Nephron progenitor cell (in vitro differentiated cells): ENCODE results near the gene MIA.
"Not testable (repeated sequence)": the region's sequence is repeated elsewhere in the genome, so short reads cannot be mapped to it uniquely, and the experiment has no call there.

ENCODE experiments used
- DNase-seq: peaks from one replicate; pipeline ENCODE4 v3.0.0; 2021
- H3K27ac Mint-ChIP-seq: 2 replicates; pipeline ENCODE4 v1.8.0; 2021; ENCODE audit warnings: mild to moderate bottlenecking, moderate library complexity, mixed read lengths
- H3K27me3 Mint-ChIP-seq: 2 replicates; pipeline ENCODE4 v1.8.0; 2021; ENCODE audit warnings: mild to moderate bottlenecking, low read depth, mixed read lengths; ENCODE audit not compliant: poor library complexity
- H3K36me3 Mint-ChIP-seq: 2 replicates; pipeline ENCODE4 v1.8.0; 2021; ENCODE audit warnings: low read depth, mixed read lengths
- H3K4me1 Mint-ChIP-seq: 2 replicates; pipeline ENCODE4 v1.8.0; 2021; ENCODE audit warnings: mixed read lengths
- H3K4me3 Mint-ChIP-seq: 2 replicates; pipeline ENCODE4 v1.8.0; 2021; ENCODE audit warnings: mild to moderate bottlenecking, moderate library complexity, mixed read lengths
- H3K9me3 Mint-ChIP-seq: 2 replicates; pipeline ENCODE4 v1.8.0; 2021; ENCODE audit warnings: mild to moderate bottlenecking, moderate library complexity, mixed read lengths
- TF ChIP-seq, protein P1 (sequence below): fragments of 200-600 bp; sonication (generic); IDR thresholded peaks from 2 replicates; pipeline ENCODE4 v1.5.0; 2021; ENCODE audit warnings: antibody characterized with exemption

Gene MIA

DNA sequence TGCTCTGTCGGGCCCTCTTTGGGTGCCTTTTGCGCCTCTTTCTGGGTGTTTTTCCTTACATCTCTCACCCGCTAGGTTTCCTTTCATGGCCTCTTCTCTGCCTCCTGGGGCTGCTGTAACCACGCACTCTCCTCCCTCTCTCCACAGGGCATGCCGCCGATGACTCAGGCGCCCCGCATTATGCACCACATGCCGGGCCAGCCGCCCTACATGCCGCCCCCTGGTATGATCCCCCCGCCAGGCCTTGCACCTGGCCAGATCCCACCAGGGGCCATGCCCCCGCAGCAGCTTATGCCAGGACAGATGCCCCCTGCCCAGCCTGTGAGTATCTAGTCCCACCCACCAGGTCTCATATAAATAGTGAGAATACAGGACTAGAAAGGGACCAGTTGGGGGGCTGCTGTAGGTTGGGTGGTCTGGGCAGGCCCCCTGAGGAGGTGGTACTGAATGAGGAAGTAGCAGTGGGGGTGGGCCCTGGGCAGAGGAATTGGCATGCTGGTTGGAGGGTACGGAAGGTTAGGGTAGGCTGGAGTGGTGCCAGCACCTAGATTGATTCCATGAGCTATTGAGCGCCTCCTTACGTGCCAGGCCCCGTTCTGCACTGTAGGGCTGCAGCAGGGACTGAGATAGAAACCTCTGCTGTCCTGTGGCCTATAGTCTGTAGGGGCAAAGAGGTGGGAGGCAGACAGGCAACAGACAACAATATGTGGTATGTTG is 12.4 kb upstream of the MIA start:
- H3K4me1 Mint-ChIP-seq: no peaks in the 10 kb centered on the region
- H3K27ac Mint-ChIP-seq: peak overlapping the region; percentile 80
- peaks cover 73% of the 10 kb centered on the region for H3K36me3 Mint-ChIP-seq
- DNase-seq: no peak
- H3K9me3 Mint-ChIP-seq: no peaks in the 10 kb centered on the region
- TF ChIP-seq, protein P1, sequence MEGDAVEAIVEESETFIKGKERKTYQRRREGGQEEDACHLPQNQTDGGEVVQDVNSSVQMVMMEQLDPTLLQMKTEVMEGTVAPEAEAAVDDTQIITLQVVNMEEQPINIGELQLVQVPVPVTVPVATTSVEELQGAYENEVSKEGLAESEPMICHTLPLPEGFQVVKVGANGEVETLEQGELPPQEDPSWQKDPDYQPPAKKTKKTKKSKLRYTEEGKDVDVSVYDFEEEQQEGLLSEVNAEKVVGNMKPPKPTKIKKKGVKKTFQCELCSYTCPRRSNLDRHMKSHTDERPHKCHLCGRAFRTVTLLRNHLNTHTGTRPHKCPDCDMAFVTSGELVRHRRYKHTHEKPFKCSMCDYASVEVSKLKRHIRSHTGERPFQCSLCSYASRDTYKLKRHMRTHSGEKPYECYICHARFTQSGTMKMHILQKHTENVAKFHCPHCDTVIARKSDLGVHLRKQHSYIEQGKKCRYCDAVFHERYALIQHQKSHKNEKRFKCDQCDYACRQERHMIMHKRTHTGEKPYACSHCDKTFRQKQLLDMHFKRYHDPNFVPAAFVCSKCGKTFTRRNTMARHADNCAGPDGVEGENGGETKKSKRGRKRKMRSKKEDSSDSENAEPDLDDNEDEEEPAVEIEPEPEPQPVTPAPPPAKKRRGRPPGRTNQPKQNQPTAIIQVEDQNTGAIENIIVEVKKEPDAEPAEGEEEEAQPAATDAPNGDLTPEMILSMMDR: no peak
- H3K27me3 Mint-ChIP-seq: no peaks in the 10 kb centered on the region
- no peak overlapping the region for H3K4me3 Mint-ChIP-seq

DNA sequence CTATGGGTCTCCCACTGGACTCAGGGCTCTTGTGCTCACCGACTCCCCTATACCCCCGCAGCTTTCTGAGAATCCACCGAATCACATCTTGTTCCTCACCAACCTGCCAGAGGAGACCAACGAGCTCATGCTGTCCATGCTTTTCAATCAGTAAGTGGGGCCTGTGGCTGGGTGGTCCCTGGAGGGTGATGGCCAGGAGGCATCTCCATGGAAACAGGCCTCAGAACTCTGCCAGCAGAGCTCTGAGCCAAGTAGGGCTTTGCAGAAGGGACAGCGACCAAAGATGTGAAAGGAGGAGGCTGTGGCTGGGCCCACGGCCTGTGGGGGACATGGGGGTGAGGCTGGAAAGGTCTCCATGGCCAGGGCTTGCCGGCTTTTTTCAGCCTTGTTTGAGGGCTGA is 11.8 kb upstream of the MIA start:
- TF ChIP-seq, protein P1: no peak
- DNase-seq: no peak
- Mint-ChIP-seq H3K4me1 (no peaks in the 10 kb centered on the region), H3K4me3 (no peak overlapping the region), H3K27ac (no peak overlapping the region), H3K9me3 (no peaks in the 10 kb centered on the region), H3K27me3 (no peaks in the 10 kb centered on the region), H3K36me3 (peaks cover 68% of the 10 kb centered on the region)

DNA sequence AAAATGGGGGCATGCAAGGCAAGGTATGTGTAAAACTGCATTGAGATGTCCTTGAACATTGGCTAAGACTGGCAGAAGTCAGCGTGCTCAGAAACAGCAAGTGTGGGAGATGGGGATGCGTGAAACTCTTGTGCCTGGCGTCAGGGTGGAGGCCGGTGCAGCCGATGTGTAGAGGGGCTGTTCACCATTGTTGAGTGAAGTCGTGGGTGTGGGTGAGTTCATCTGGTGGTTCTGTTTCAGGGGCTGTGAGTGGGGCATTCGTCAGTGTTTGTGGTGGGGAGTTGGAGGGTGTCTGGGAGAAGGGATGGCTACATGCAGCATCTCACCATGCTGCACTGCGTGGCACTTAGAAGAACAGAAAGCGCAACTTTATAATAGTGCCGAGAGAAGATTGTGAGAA is 11.4 kb upstream of the MIA start:
- H3K36me3 Mint-ChIP-seq: peaks cover 71% of the 10 kb centered on the region
- H3K4me1 Mint-ChIP-seq: no peaks in the 10 kb centered on the region
- no peak overlapping the region for H3K4me3 Mint-ChIP-seq
- no peak for DNase-seq
- no peaks in the 10 kb centered on the region for H3K9me3 Mint-ChIP-seq
- TF ChIP-seq, protein P1: no peak
- peak overlapping the region; percentile 27 for H3K27ac Mint-ChIP-seq
- no peaks in the 10 kb centered on the region for H3K27me3 Mint-ChIP-seq

DNA sequence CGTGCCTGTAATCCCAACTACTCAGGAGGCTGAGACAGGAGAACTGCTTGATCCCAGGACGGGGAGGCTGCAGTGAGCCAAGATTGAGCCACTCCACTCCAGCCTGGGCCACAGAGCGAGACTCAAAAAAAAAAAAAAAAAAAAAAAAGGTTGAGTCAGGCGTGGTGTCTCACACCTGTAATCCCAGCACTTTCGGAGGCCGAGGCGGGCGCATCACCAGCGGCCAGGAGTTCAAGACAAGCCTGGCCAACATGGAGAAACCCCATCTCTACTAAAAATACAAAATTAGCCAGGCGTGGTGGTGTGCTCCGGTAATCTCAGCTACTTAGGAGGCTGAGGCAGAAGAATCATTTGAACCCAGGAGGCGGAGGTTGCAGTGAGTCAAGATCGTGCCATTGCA is 8.9 kb upstream of the MIA start:
- not testable (repeated sequence) for H3K9me3 Mint-ChIP-seq, H3K27me3 Mint-ChIP-seq, DNase-seq, H3K4me1 Mint-ChIP-seq, H3K4me3 Mint-ChIP-seq
- peaks cover 71% of the 10 kb centered on the region for H3K36me3 Mint-ChIP-seq
- peak overlapping the region; percentile 78 for H3K27ac Mint-ChIP-seq

DNA sequence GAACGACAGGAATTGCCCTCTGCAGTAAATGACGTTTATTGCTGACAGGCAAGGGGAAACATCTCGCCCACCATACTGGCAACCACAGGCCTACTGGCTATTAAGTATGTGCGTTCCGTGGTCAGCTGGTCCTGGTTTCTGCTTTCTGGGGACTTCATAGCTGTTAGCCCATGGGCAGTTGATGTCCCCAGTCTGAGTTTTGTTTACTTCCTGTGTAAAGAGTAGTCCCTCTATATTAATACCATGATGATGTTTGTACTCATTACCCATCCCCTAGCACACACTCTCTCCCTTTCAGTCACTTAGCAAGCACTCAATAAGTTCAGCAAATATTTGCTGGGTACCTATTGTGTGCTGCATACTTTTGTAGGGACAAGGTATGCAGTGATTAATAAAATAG is 6.5 kb upstream of the MIA start:
- H3K9me3 Mint-ChIP-seq: no peaks in the 10 kb centered on the region
- H3K36me3 Mint-ChIP-seq: peaks cover 55% of the 10 kb centered on the region
- TF ChIP-seq, protein P1: no peak
- H3K27ac Mint-ChIP-seq: peak overlapping the region; percentile 39
- H3K27me3 Mint-ChIP-seq: no peaks in the 10 kb centered on the region
- no peak for DNase-seq
- no peaks in the 10 kb centered on the region for H3K4me1 Mint-ChIP-seq
- H3K4me3 Mint-ChIP-seq: no peak overlapping the region

DNA sequence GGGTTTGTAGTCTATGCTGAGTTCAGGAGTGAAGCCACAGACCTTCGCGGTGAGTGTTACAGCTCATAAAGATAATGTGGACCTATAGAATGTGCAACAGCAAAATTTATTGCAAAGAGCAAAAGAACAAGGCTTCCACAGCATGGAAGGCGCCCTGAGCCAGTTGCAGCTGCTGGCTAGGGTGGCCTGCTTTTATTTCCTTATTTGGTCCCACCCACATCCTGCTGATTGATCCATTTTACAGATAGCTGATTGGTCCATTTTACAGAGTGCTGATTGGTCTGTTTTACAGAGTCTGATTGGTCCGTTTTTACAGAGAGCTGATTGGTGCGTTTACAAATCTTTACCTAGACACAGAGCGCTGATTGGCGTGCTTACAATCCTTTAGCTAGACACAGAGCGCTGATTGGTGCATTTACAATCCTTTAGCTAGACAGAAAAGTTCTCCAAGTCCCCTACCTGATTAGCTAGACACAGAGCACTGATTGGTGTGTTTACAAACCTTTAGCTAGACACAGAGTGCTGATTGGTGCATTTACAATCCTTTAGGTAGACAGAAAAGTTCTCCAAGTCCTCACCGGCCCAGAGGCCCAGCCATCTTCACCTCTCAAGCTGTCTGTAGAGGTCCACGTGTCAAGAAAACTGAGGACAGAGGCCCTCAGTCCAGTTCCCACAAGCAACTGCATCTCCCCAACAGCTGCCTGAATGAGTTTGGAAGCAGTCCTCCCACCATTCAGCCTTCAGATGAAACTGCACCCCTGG is 4.0 kb upstream of the MIA start:
- Mint-ChIP-seq H3K27ac (peak overlapping the region; percentile 83), H3K36me3 (peaks cover 32% of the 10 kb centered on the region)
- H3K27me3 Mint-ChIP-seq, DNase-seq, H3K4me1 Mint-ChIP-seq, H3K4me3 Mint-ChIP-seq, H3K9me3 Mint-ChIP-seq: not testable (repeated sequence)

DNA sequence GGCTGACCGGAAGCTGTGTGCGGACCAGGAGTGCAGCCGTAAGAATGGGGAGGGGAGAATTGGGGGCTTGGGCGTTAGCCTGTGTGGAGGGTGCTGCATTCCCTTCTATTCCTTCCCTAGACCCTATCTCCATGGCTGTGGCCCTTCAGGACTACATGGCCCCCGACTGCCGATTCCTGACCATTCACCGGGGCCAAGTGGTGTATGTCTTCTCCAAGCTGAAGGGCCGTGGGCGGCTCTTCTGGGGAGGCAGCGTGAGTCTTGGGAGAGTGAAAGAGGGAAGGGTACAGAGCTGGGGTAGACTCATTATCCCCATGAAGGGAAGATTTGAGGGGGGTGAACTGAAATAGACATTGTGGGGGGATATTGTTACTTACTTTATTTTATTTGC is 306 bp downstream of the MIA start:
- TF ChIP-seq, protein P1: no peak
- H3K4me3 Mint-ChIP-seq: peak overlapping the region; percentile 65
- H3K36me3 Mint-ChIP-seq: peaks cover 16% of the 10 kb centered on the region
- H3K27me3 Mint-ChIP-seq: peaks cover 2% of the 10 kb centered on the region
- H3K4me1 Mint-ChIP-seq: peaks cover 24% of the 10 kb centered on the region
- DNase-seq: no peak
- H3K9me3 Mint-ChIP-seq: no peaks in the 10 kb centered on the region
- H3K27ac Mint-ChIP-seq: no peak overlapping the region
